GM21717 (cell line): ENCODE measurements around the gene VWA8.

ENCODE experiments used
- ATAC-seq: cut with Tn5 transposase; IDR thresholded peaks from one replicate; pipeline ENCODE4 v1.9.1; 2021; ENCODE audit warnings: mild to moderate bottlenecking, moderate library complexity; ENCODE audit not compliant: unreplicated experiment

The VWA8 gene

GRCh38 chr13:41960637-41961465, at the start of gene VWA8:
Gene VWA8 (minus strand): TSS chr13:41961109. CDS start chr13:41961015, 94 bp downstream.
- ATAC-seq = peak; percentile 92

DNA sequence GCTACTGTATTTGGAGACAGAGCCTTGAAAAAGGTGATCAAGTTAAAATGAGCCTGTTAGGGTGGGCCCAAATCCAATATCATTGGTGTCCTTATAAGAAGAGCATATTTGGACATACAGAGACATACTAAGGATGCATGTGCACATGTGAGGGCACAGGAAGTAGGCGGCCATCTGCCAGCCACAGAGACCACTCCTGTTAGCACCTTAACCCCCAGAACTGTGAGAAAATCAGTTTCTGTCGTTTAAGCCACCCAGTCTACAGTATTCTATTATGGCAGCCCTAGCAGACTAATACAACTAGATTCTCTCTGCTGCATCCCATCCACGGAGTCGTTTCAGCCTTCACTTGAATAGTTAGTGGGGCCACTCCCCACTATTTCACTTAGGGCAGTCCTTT, 48.1 kb upstream of the VWA8 start:
- ATAC-seq = no peak

DNA sequence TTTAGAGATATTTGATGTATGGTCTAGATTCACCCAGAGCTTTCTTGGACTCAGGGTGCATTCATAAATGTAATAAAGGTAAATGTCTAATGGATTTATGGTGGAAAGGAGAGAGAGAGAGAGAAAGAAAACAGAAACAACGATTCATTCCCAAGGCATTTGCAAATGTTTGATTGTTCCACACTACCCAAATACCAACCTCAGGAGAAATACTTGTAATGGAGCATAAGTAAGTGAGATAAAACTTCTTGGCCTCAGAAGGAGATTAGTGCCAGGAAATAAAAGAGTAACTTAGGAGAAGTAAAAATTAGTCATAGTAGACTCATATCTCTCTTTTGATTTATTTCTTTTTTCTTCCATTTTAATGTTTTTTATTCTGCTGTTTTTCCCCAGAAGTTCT, 46.9 kb upstream of the VWA8 start:
- ATAC-seq = no peak

DNA sequence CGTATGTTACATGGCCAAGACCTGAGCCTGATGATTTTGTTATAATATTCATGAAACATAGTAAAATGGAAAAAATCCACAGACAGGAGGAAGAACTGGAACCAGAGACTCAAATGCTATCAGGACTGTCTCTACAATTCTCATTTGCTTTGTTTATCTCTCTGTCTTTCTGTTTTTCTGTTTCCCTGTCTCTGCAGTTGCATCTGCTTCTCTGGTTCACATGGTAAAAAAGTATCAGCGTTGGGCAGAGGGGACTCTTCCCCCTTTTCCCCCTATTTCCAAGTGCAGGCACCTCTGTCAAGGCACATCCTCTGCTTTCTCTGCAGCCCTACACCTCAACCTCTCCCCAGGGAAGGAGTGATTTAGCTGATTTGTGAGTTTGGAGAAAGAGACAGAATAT, 41.2 kb upstream of the VWA8 start:
- no peak for ATAC-seq

- ATAC-seq = no peak
Observed at GRCh38 chr13:42001580-42001979, 40.7 kb upstream of the VWA8 start.

DNA sequence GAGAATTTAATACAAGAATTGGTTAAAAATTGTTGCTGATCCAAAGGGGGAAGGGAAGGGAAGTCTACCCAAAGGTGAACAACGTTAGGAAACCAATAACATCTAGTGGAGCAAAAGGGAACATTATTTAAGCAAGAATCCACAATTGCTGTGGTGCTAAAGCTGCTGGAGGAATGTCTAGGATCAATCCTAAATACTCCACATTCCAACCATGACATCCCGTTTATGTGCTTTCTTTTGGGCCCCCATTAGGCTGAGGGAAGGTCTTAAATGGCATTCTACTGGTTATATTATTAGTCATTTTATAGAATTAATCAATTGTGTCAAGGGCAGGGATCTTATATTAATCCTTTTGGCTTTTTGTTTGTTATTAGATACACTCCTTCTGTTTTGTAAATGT, 39.9 kb upstream of the VWA8 start:
- no peak for ATAC-seq

DNA sequence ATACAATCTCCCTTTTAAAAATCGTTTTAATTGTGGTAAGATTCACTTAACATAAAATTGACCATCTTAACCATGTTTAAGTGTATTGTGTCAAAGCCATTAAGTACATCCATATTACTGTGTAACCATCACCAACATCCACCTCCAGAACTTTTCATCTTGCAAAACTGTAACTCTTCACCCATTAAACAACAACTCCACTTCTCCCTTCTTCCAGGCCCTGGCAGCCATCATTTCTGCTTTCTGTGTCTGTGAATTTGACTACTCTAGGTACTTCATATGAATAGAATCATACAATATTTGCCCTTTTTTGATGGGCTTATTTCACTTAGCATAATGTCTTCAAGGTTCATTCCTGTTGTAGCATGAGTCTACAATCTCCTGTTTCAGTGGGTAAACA, 36.5 kb upstream of the VWA8 start:
- no peak for ATAC-seq

- no peak for ATAC-seq
Observed at GRCh38 chr13:41995946-41996345, 35.0 kb upstream of the VWA8 start.

GRCh38 chr13:41995336-41995735, 34.4 kb upstream of the VWA8 start:
- ATAC-seq = no peak

GRCh38 chr13:41994696-41995095, 33.8 kb upstream of the VWA8 start:
- no peak for ATAC-seq

- no peak for ATAC-seq
Observed at GRCh38 chr13:41991936-41992335, 31.0 kb upstream of the VWA8 start.

DNA sequence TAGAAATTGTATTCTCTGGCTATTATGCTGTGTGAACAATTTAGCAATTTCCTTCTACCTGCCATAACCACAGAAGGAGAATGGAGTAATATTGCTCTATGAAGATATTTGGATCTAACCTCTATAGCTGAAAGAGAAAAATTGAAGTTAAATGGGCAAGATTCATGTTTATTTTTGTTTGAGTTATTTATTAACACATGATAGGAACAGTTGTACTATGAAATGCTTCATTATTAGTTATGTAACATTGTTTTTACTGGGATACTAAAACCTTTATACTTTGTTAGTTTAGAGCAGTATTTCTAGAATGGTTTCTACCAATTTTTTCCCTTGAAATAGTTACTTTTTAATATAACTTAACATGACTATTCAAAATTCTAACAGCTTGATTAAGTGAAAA, 27.3 kb upstream of the VWA8 start:
- no peak for ATAC-seq

GRCh38 chr13:41985788-41986508, 25.0 kb upstream of the VWA8 start:
- no peak for ATAC-seq

DNA sequence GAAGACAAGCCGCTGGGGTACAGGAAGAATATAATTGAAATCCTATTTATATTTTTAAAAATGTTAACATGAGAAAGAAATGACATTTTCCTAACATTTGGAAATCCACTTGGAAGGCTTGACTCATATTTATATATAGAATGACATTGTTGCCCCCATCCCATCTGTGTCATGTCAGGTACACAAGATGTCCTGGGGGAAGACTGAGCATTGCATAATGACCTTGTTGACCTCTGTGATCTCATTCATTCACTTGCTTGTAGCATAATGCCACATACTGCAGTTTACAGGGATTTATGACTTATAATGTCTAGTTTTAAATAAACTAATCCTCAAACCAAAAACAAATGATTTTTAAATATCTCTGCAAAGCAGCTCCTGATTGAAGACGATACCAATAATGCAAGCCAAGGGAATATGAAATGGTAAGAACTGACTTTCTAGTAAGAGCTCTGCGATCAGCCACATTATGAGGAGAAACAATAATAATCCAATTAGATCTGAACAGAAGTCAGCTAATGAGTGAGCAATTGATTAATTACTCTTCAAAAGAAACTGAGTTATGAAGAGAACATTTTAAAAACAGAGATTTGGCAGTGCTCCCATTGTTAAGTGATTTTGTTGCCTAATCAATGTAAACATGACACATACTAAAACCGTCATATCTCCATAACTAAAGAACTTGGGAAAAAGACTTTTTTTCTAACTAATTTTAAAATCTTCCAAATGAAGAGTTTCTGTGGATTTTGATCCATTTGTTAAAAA, 21.2 kb upstream of the VWA8 start:
- ATAC-seq = no peak

DNA sequence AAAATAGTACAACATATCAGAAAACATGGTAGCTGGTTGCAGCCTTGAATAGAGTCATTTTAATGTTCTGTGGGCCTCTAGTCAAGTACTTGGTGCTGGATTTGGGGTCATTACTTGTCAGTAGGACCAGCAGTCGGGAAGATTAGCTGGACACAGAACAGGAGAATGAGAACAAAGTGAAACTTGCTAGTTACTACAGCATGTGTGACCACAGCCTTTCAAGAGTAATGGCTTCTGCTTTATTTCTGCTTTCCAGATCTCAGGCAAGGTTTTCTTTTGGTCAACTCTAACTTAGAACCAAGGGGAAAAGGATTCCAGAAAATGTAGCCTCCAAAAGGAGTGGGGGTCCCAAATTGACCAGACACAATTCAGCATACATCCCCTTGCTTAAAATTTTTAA, 17.1 kb upstream of the VWA8 start:
- no peak for ATAC-seq

DNA sequence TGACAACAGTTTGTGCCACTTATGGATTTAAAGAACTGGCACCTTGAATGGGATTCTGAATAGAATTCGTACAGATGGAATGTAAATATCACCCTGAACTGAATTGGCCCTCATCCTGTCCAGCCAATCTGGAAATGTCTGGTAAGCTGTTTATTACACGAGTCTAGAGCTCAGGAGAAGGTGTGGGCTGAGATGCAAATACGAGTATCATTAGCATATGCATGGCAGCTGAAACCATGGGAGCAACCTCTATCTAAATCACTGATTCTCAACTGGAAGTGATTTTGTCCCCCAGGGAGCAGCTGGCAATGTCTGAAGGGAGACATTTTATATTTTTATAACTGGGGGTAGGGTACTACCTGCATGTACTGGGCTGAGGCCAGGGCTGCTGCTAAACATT, 15.6 kb upstream of the VWA8 start:
- no peak for ATAC-seq

DNA sequence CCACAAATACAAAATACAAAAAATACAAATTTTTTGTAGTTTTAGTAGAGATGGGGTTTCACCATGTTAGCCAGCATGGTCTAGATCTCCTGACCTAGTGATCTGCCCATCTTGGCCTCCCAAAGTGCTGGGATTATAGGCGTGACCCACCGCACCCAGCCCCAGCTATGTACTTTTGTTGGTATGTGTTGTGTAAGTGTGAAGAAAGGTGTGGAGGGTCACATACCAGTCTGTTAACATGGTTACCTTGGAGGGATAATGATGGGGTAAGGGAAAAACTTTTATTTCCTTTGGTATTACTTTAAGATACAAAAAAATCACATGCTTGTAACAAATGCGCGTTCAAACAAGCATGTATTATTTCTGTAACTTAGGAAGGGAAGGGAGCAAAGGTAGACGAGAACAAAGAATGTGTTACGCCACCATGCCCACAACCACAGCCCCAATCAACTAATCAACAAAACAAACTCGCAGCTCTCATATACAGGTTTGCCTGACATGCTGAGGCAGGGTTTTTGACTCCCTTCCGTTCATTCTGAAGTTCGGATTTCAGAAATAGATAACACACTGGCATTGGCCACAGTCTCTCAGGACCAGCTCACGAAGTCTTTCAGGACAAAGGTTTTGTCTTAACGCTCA, 13.5 kb upstream of the VWA8 start:
- no peak for ATAC-seq

DNA sequence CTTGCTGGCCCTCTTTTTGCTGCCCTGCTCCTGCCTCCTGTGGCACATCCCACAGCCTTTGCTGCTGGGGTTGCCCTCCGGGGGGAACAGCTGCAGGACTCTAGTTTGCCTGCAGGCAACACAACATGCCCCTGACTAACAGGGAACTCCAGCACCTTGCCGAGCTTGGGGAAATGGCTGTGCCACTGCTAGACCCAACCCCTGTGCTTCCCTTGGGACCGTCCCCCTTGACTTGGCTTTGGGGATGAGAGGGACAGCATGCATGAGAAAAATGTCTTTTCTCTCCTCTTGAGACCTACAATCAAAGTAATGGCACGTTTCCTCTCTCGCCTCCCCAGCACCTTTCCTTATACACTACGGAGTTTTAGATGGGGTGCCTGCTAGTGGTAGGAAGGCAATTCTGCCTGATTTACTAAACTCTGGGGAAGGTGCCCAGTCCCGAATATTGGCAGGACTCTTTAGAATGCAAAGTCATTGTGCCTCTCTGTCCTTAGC, 12.4 kb upstream of the VWA8 start:
- ATAC-seq = no peak

GRCh38 chr13:41971848-41972247, 10.9 kb upstream of the VWA8 start:
- ATAC-seq = no peak

- no peak for ATAC-seq
Observed at GRCh38 chr13:41970918-41971317, 10.0 kb upstream of the VWA8 start.

GRCh38 chr13:41970022-41970421, 9.1 kb upstream of the VWA8 start:
- ATAC-seq = no peak
